Transverse colon (tissue), 4 donors: ENCODE results near the gene CTDP1. TPM values are rescaled to one million over a fixed set of nuclear protein-coding genes. Genes with fewer than 3 reads are reported as not detected.

Experiments
- DNase-seq: peaks from one replicate; pipeline ENCODE4 v3.0.0-alpha.2; 2019
- H3K27ac ChIP-seq, 4 donors: fragments of 200-600 bp; sonication (generic); 2 replicates each; pipeline ENCODE4 v1.5.1; 2016 to 2018; ENCODE audit warnings: inconsistent platforms in 4 of 4
- H3K27me3 ChIP-seq: fragments of 200-600 bp; sonication (generic); 2 replicates; pipeline ENCODE4 v1.5.1; 2017; ENCODE audit warnings: inconsistent platforms
- H3K36me3 ChIP-seq, 4 donors: fragments of 200-600 bp; sonication (generic); 2 replicates each; pipeline ENCODE4 v1.5.1; 2017 to 2019; ENCODE audit warnings: inconsistent platforms in 4 of 4
- H3K4me1 ChIP-seq, 4 donors: fragments of 200-600 bp; sonication (generic); 2 replicates each; pipeline ENCODE4 v1.5.1; 2017 to 2020; ENCODE audit warnings: inconsistent platforms in 4 of 4
- H3K4me3 ChIP-seq, 4 donors: fragments of 200-600 bp; sonication (generic); 1 replicate in 1 of 4; 2 replicates in 3 of 4; pipeline versions ENCODE4 v1.5.1 to v1.6.1; 2017 to 2019; ENCODE audit warnings: inconsistent platforms in 4 of 4
- H3K9me3 ChIP-seq, 2 donors: fragments of 200-600 bp; sonication (generic); 2 replicates each; pipeline ENCODE4 v1.5.1; 2017 to 2019; ENCODE audit warnings: inconsistent platforms in 2 of 2
- CTCF ChIP-seq, 5 experiments: fragments of 200-600 bp in 3 of 5; fragments of 450-650 bp in 2 of 5; sonication (generic) in 3 of 5; IDR thresholded peaks; 1 replicate in 2 of 5; 2 replicates in 3 of 5; pipeline ENCODE4 v1.5.1; 2016 to 2017; ENCODE audit warnings: antibody characterized with exemption in 5 of 5, inconsistent platforms in 3 of 5, mild to moderate bottlenecking in 2 of 5, moderate library complexity in 1 of 5
- EP300 ChIP-seq: sonication (generic); formaldehyde crosslinking; IDR thresholded peaks from one replicate; pipeline ENCODE4 v1.6.1; 2017; ENCODE audit warnings: antibody characterized with exemption, low read depth
- POLR2A ChIP-seq: fragments of 450-650 bp; IDR thresholded peaks from one replicate; pipeline ENCODE4 v1.6.1; 2016; ENCODE audit warnings: antibody characterized with exemption, mild to moderate bottlenecking, moderate library complexity
- POLR2AphosphoS5 ChIP-seq, 3 donors: sonication (generic); formaldehyde crosslinking; IDR thresholded peaks; one replicate each; pipeline ENCODE4 v1.6.1; 2016; ENCODE audit warnings: antibody characterized with exemption in 3 of 3
- WGBS, 2 donors: methylation state at CpG; one replicate each; pipeline ENCODE4 v1.1.5; 2018; ENCODE audit warnings: low coverage in 1 of 2; 5-methylcytosine and 5-hydroxymethylcytosine counted together
- in situ Hi-C, 4 donors: fragments of 200-750 bp; cut with MboI; loops; one replicate each; pipeline versions ENCODE4 v1.15.0 to v1.15.1; 2017; ENCODE audit warnings: low sequenced_read_pairs in 3 of 4, low pct_ligation_motif_present in 1 of 4, low pct_unique_long_range_greater_than_20kb in 1 of 4
- intact Hi-C: fragments of 100-400 bp; cut with DNase I; formaldehyde crosslinking; loops from one replicate; pipeline ENCODE4 v1.15.1; 2023; ENCODE audit warnings: low total_unique reads
- total RNA-seq, 4 donors: library from RNA; depleted of rRNA; stranded (reverse); fragments of >200 nt; gene quantifications; one replicate each; pipeline ENCODE4 v1.1.0, GENCODE V29; 2016

The CTDP1 gene
- total RNA-seq, 4 donors from 2014 or later, result 30.6 to 120 (median 49.3) TPM

- no peak for DNase-seq
- 96% methylated on average over 28 of the region's 28 CpGs; no CpG with 5 or more reads in 1 of the 2 donors for WGBS, 2 donors
- in situ Hi-C loops (no loop called here), intact Hi-C loops (no loop called here)
- no peaks in the 10 kb centered on the region for H3K4me1 ChIP-seq
- no peaks in the 10 kb centered on the region for H3K27me3 ChIP-seq
- H3K4me3 ChIP-seq, result no peak overlapping the region
- no peaks in the 10 kb centered on the region for H3K9me3 ChIP-seq
- H3K36me3 ChIP-seq, result peaks cover 0 to 14% (median 5%) of the 10 kb centered on the region in 4 donors
- no peak for TF ChIP-seq POLR2AphosphoS5 (IDR thresholded peaks at IDR 0.05)
- TF ChIP-seq CTCF (IDR thresholded peaks at IDR 0.05), result no peak
- TF ChIP-seq EP300, result no peak
- no peak for TF ChIP-seq POLR2A
- H3K27ac ChIP-seq, result no peak overlapping the region
Measured at GRCh38 chr18:79705272-79705671, 25.7 kb downstream of the CTDP1 start.

GRCh38 chr18:79706006-79706405, 26.4 kb downstream of the CTDP1 start:
- in situ Hi-C loops (no loop called here), intact Hi-C loops (no loop called here)
- Histone ChIP-seq H3K4me1 (no peaks in the 10 kb centered on the region), H3K9me3 (no peaks in the 10 kb centered on the region), H3K36me3 (peaks cover 0 to 10% (median 4%) of the 10 kb centered on the region in 4 donors), H3K27me3 (no peaks in the 10 kb centered on the region), H3K4me3 (no peak overlapping the region), H3K27ac (no peak overlapping the region)
- WGBS, 2 donors, result 97% methylated on average over 13 of the region's 14 CpGs; no CpG with 5 or more reads in 1 of the 2 donors
- DNase-seq, result no peak
- no peak for TF ChIP-seq POLR2A
- TF ChIP-seq EP300, result no peak
- TF ChIP-seq CTCF (IDR thresholded peaks at IDR 0.05), result no peak
- TF ChIP-seq POLR2AphosphoS5 (IDR thresholded peaks at IDR 0.05), result no peak

GRCh38 chr18:79706658-79707057, 27.1 kb downstream of the CTDP1 start:
- TF ChIP-seq CTCF (IDR thresholded peaks at IDR 0.05) (no peak), POLR2AphosphoS5 (IDR thresholded peaks at IDR 0.05) (no peak), EP300 (no peak)
- Histone ChIP-seq H3K4me3 (no peak overlapping the region), H3K9me3 (no peaks in the 10 kb centered on the region), H3K27ac (no peak overlapping the region), H3K36me3 (peaks cover 0 to 10% (median 4%) of the 10 kb centered on the region in 4 donors), H3K27me3 (no peaks in the 10 kb centered on the region), H3K4me1 (no peaks in the 10 kb centered on the region)
- intact Hi-C loops (no loop called here), in situ Hi-C loops (no loop called here)
- 86 to 96% methylated on average over 1 to 16 of the region's 16 CpGs for WGBS, 2 donors
- no peak for DNase-seq

- no peaks in the 10 kb centered on the region for H3K27me3 ChIP-seq
- H3K36me3 ChIP-seq, result peaks cover 0 to 10% (median 4%) of the 10 kb centered on the region in 4 donors
- H3K27ac ChIP-seq, result no peak overlapping the region
- in situ Hi-C loops (no loop called here), intact Hi-C loops (no loop called here)
- H3K9me3 ChIP-seq, result no peaks in the 10 kb centered on the region
- 98% methylated on average over 19 of the region's 19 CpGs; no CpG with 5 or more reads in 1 of the 2 donors for WGBS, 2 donors
- H3K4me3 ChIP-seq, result no peak overlapping the region
- no peak for DNase-seq
- TF ChIP-seq POLR2AphosphoS5 (IDR thresholded peaks at IDR 0.05) (no peak), EP300 (no peak)
- H3K4me1 ChIP-seq, result no peaks in the 10 kb centered on the region
Measured at GRCh38 chr18:79707239-79707638, 27.6 kb downstream of the CTDP1 start.

- in situ Hi-C loops, result no loop called here
- no peak for DNase-seq
- WGBS, 2 donors, result 89 to 97% methylated on average over 10 to 15 of the region's 15 CpGs
- intact Hi-C loops, result no loop called here
- Histone ChIP-seq H3K4me3 (no peak overlapping the region), H3K27me3 (no peaks in the 10 kb centered on the region), H3K9me3 (no peaks in the 10 kb centered on the region), H3K4me1 (no peaks in the 10 kb centered on the region), H3K36me3 (peaks cover 0 to 10% (median 5%) of the 10 kb centered on the region in 4 donors), H3K27ac (no peak overlapping the region)
- TF ChIP-seq POLR2AphosphoS5 (IDR thresholded peaks at IDR 0.05) (no peak), POLR2A (no peak), EP300 (no peak), CTCF (IDR thresholded peaks at IDR 0.05) (no peak)
Measured at GRCh38 chr18:79707671-79708070, 28.1 kb downstream of the CTDP1 start.
